ENCODE data around the gene MEN1. TPM values are rescaled to one million over a fixed set of nuclear protein-coding genes. Genes with fewer than 3 reads are reported as not detected.
"Not testable (repeated sequence)": the region's sequence is repeated elsewhere in the genome, so short reads cannot be mapped to it uniquely, and the experiment has no call there.

MEN1 gene
- total RNA-seq, 3 donors from 2014 or later: 11.4 to 19.0 (median 14.8) TPM

DNA sequence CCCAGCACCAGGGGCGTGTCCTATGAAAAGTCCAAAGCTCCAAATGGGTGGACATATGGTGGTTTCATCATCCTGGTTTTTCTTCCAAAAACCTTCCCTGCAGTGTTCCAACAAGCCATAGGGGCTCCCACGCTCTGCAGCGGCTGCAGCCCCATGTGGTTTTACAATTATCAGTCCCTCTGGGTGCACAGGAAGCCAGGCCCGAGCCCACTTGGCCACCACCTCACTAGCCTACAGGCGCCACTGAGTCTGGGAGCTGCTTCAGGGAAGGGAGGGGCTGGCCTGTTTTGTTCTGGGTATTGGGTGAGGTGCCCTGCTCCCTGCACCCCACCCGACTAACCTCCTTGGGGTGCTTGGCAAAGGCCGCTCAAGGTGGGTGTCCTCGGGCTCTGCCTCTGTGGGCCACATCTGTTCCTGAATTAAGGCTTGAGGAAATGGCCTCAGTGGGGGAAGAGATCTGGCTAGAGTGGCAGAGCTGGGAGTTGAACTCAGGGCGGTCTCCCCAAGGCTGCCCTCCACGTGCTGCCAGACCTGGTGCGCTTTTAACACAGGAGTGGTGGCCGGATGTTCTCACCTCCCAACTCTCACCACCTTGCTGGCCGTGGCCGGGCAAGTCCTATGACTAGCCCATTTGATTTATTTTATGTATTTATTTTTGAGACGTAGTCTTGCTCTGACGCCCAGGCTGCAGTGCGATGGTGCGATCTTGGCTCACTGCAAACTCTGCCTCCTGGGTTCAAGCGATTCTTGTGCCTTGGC lies 39.4 kb upstream of the MEN1 start:
- no peaks in the 10 kb centered on the region for H3K9me3 ChIP-seq
- H3K4me3 ChIP-seq: no peak overlapping the region
- H3K27ac ChIP-seq: peak overlapping the region; percentile 29 to 69
- TF ChIP-seq POLR2AphosphoS5 (IDR thresholded peaks at IDR 0.05): no peak
- TF ChIP-seq, protein P1, sequence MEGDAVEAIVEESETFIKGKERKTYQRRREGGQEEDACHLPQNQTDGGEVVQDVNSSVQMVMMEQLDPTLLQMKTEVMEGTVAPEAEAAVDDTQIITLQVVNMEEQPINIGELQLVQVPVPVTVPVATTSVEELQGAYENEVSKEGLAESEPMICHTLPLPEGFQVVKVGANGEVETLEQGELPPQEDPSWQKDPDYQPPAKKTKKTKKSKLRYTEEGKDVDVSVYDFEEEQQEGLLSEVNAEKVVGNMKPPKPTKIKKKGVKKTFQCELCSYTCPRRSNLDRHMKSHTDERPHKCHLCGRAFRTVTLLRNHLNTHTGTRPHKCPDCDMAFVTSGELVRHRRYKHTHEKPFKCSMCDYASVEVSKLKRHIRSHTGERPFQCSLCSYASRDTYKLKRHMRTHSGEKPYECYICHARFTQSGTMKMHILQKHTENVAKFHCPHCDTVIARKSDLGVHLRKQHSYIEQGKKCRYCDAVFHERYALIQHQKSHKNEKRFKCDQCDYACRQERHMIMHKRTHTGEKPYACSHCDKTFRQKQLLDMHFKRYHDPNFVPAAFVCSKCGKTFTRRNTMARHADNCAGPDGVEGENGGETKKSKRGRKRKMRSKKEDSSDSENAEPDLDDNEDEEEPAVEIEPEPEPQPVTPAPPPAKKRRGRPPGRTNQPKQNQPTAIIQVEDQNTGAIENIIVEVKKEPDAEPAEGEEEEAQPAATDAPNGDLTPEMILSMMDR (IDR thresholded peaks at IDR 0.05): no peak
- H3K4me1 ChIP-seq: peaks cover 14 to 19% of the 10 kb centered on the region in 2 donors
- DNase-seq (ENCODE audit: low spot score in 2 of 2): no peak
- intact Hi-C loops (cut with DNase I; ENCODE audit: low total_unique reads): loop anchor here (5.0 to 10.0 kb wide), 2 partner anchors 48 to 165 kb away; partner anchors contain the start of gene ARL2
- H3K27me3 ChIP-seq: no peaks in the 10 kb centered on the region
- H3K36me3 ChIP-seq: no peaks in the 10 kb centered on the region

DNA sequence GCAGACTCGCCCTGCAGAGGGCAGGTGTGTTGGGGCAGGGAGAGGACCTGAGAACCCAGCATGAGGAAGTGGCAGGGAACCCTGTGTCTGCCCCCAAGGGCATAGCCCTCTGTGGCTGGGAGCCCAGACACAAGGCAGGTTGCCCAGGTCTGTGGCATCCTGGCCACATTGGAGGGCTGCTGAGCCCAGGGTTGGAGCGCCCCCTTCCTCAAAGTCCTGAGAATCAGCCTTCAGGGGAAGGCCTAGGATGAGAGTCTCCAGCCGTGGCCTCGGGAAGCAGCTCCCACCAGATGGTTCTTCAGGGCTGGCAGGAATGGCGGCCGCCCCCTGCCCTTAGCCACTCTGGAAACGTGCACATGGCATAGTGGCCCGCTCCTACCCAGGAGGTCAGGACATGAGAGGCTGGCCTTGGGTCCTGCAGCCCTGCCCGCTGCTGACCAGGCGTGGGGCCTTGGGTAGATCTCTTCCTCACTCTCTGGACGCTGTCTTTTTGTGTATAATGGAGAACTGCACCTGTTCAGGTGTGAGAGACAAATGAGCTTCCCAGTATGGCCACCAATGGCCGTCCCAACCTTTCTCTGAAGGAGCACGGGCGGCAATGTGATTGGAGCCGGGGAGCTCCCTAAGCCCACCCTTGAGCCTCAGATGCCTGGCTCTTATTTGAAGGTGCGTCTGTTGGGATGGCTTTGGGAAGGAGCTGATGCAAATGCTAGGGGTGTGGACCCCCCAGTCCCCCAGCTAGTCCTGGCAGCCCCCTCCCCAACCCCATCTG lies 38.7 kb upstream of the MEN1 start:
- peak overlapping the region; percentile 45 to 49 for H3K27ac ChIP-seq
- no peak overlapping the region for H3K4me3 ChIP-seq
- TF ChIP-seq POLR2AphosphoS5 (IDR thresholded peaks at IDR 0.05): peak in 1 of 3 donors; percentile 8
- TF ChIP-seq, protein P1 (IDR thresholded peaks at IDR 0.05): peak in 1 of 3 donors; percentile 30
- no peak for TF ChIP-seq POLR2A (IDR thresholded peaks at IDR 0.05)
- H3K4me1 ChIP-seq: peaks cover 11 to 14% of the 10 kb centered on the region in 2 donors
- intact Hi-C loops (cut with DNase I; ENCODE audit: low total_unique reads): loop anchor here (5.0 kb wide), 1 partner anchor 48 kb away; no protein-coding TSS in a partner anchor
- peak; percentile 76 to 82 for DNase-seq (ENCODE audit: low spot score in 2 of 2)
- H3K9me3 ChIP-seq: no peaks in the 10 kb centered on the region
- H3K36me3 ChIP-seq: no peaks in the 10 kb centered on the region
- no peaks in the 10 kb centered on the region for H3K27me3 ChIP-seq

DNA sequence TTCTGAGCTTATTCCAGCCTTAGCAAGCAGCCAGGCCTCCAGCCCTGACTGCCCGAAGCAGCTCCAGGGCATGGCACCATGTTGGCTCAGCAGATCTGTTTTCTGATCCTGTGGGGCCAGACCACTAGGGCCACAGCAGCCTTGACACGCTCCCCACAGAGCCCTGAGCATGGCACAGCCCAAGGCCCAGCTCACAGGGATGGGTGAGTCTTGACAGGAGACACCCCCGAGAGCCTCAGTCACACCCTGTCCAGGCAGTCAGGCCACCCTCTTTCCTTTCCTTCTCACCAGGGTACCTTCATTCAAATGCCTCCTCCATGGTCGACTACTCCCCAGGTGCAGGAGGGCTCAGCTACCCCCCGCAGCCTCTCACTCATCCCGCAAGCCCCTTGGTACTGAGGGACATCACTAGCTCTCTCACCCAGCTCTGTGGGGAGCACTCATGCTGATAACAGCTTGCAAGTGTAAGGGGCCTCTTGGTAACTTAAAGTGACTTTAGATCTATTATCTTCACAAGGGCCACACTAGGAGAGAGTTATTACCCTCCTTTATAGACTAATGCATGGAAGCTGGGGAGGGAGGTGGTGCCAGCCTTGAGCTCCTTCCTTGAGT lies 38.0 kb upstream of the MEN1 start:
- Histone ChIP-seq H3K27ac (peak overlapping the region; percentile 45 to 49), H3K9me3 (no peaks in the 10 kb centered on the region), H3K36me3 (no peaks in the 10 kb centered on the region), H3K4me3 (no peak overlapping the region), H3K27me3 (no peaks in the 10 kb centered on the region), H3K4me1 (peaks cover 11 to 14% of the 10 kb centered on the region in 2 donors)
- no peak for DNase-seq (ENCODE audit: low spot score in 2 of 2)
- intact Hi-C loops (cut with DNase I; ENCODE audit: low total_unique reads): loop anchor here (5.0 kb wide), 1 partner anchor 49 kb away; no protein-coding TSS in a partner anchor
- TF ChIP-seq POLR2A (IDR thresholded peaks at IDR 0.05): no peak

DNA sequence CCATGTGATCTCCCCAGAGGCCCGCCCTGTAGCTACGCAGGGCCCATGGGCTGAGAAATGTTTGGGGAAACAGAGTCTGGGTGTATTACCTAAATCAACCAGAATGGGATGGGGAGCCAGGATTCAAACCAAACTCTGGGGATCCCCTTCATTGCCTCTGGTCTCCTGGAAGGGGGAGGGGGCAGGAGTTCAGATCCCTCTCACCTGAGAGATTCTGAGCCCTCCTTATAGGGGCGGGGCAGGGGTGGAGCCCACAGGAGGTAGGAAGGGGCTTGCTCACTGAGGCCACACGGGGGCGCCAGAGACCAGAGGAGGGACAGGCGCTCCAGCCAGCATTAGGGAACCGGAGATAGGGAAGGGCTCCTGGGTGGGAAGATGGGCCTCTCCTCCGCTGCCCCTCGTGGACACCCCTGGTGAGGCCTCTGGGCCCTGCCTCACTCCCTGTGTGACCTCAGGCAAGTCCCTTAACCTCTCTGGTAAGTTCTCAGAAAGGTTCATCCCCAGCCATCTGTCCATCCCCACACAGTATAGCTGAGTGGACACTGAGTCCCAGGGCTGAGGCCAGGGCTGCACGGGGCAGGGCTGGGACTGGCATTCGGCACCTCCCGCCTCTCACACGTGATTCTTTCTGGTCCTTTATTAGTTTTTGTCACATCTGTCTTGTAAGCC lies 36.8 kb upstream of the MEN1 start:
- intact Hi-C loops (cut with DNase I; ENCODE audit: low total_unique reads): loop anchor here (5.0 kb wide), 1 partner anchor 50 kb away; no protein-coding TSS in a partner anchor
- H3K36me3 ChIP-seq: no peaks in the 10 kb centered on the region
- DNase-seq (ENCODE audit: low spot score in 2 of 2): peak; percentile 86 to 95

DNA sequence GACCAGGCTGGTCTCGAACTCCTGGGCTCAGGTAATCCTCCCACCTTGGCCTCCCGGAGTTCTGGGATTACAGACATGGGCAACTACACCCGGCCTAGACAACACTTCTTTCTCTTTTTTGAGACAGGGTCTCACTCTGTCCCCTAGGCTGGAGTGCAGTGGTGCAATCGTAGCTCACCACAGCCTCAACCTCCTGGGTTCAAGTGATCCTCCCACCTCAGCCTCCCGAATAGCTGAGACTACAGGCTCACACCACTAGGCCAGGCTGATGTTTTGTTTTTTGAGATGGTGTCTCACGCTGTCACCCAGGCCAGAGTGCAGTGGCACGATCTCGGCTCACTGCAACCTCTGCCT lies 35.4 kb upstream of the MEN1 start:
- not testable (repeated sequence) for H3K27ac ChIP-seq; DNase-seq (ENCODE audit: low spot score in 2 of 2); H3K9me3 ChIP-seq; H3K4me3 ChIP-seq; H3K27me3 ChIP-seq; H3K36me3 ChIP-seq
- peaks cover 11 to 24% of the 10 kb centered on the region in 2 donors for H3K4me1 ChIP-seq
- intact Hi-C loops (cut with DNase I; ENCODE audit: low total_unique reads): loop anchor here (5.0 kb wide), 1 partner anchor 52 kb away; no protein-coding TSS in a partner anchor

More for the DNA sequence above, 36.8 kb upstream of the MEN1 start:
- H3K9me3 ChIP-seq: no peaks in the 10 kb centered on the region
- peaks cover 11 to 19% of the 10 kb centered on the region in 2 donors for H3K4me1 ChIP-seq
- H3K4me3 ChIP-seq: no peak overlapping the region
- H3K27me3 ChIP-seq: no peaks in the 10 kb centered on the region
- TF ChIP-seq, protein P1 (IDR thresholded peaks at IDR 0.05): peak; percentile 87 to 99 (median 98)
- TF ChIP-seq POLR2A (IDR thresholded peaks at IDR 0.05) (no peak), POLR2AphosphoS5 (IDR thresholded peaks at IDR 0.05) (peak; percentile 35 to 47 (median 47))
- peak overlapping the region in 1 of 2 donors; percentile 36 for H3K27ac ChIP-seq
